K562 (cell line): ENCODE results near the gene BCAS3. TPM values are rescaled to one million over a fixed set of nuclear protein-coding genes. Genes with fewer than 3 reads are reported as not detected.
A peak's percentile ranks its signal among the peaks of the same experiment; 100 is the strongest.

Experiments
- ATAC-seq: fragments of 200-7000 bp; cut with Tn5 transposase; 3 replicates; pipeline ENCODE4 v1.9.1; 2020; ENCODE audit warnings: moderate library complexity
- BruUV-seq: library from RNA; stranded (reverse); fragments of 400-500 nt; replicated peaks from 2 replicates; lab custom pipeline; 2021; lab: Mats Ljungman, UMichigan
- CTCF ChIA-PET: fragments of 300-600 bp; formaldehyde crosslinking; extraction: SDS; loops from one replicate; lab custom pipeline; 2021; ENCODE audit warnings: low intra/inter-chr PET ratio; lab: Yijun Ruan, JAX
- POLR2A ChIA-PET: fragments of 300-600, 350-650 bp; sonication (Branson Sonifier 250); formaldehyde crosslinking; extraction: SDS; loops from one replicate; lab custom pipeline; 2021; ENCODE audit warnings: antibody characterized with exemption, inconsistent platforms; lab: Yijun Ruan, JAX
- DNase-seq, 4 experiments: peaks; one replicate each; pipeline versions ENCODE4 v3.0.0 to v3.0.0-alpha.2; 2011 to 2018; ENCODE audit warnings: low spot score in 3 of 4, mixed read lengths in 3 of 4; ENCODE audit errors: extremely low read depth in 1 of 4
- FAIRE-seq: peaks from 2 replicates; lab custom pipeline; 2011; peaks lifted over from hg19 to GRCh38; lab: Jason Lieb, UNC
- H2AFZ ChIP-seq: 2 replicates; pipeline ENCODE4 v1.6.0; 2011; ENCODE audit warnings: low read depth, low read length, control low read depth, inconsistent platforms
- H3K27ac ChIP-seq: fragments of 200-600 bp; 3 replicates; pipeline ENCODE4 v1.8.0; 2011; ENCODE audit warnings: low read depth, mild to moderate bottlenecking, control low read depth, inconsistent platforms, low read length, moderate library complexity, mixed read lengths; ENCODE audit errors: extremely low read depth
- H3K27me3 ChIP-seq, 2 experiments: fragments of 300-600 bp in 1 of 2; 2 replicates in 1 of 2; 3 replicates in 1 of 2; pipeline versions ENCODE4 v1.6.0 to v1.8.0; 2011; ENCODE audit warnings: inconsistent platforms in 2 of 2, low read length in 2 of 2, mild to moderate bottlenecking in 1 of 2, mixed read lengths in 1 of 2, moderate library complexity in 1 of 2; ENCODE audit not compliant: control insufficient read depth in 2 of 2, insufficient read depth in 2 of 2
- H3K36me3 ChIP-seq: fragments of 300-600 bp; 3 replicates; pipeline ENCODE4 v1.8.0; 2011; ENCODE audit warnings: mild to moderate bottlenecking, low read length, inconsistent platforms; ENCODE audit not compliant: control insufficient read depth, insufficient read depth
- H3K4me1 ChIP-seq, 2 experiments: fragments of 200-600 bp in 1 of 2; replicated peaks in 1 of 2; 2 replicates in 1 of 2; 3 replicates in 1 of 2; pipeline versions ENCODE4 v1.5.1 to v1.8.0; 2011; ENCODE audit warnings: inconsistent platforms in 2 of 2, low read length in 2 of 2, mild to moderate bottlenecking in 1 of 2, mixed read lengths in 1 of 2, moderate library complexity in 1 of 2; ENCODE audit not compliant: control insufficient read depth in 2 of 2, insufficient read depth in 2 of 2
- H3K4me2 ChIP-seq: 2 replicates; pipeline ENCODE4 v1.6.1; 2011; ENCODE audit warnings: low read length, control low read depth, inconsistent platforms, mixed read lengths; ENCODE audit not compliant: insufficient read depth
- H3K4me3 ChIP-seq: fragments of 200-600 bp; sonication (generic), shearing (Covaris generic); 2 replicates; pipeline ENCODE4 v1.5.1; 2016; ENCODE audit warnings: control low read depth, inconsistent platforms
- H3K79me2 ChIP-seq: fragments of 200-600 bp; 3 replicates; pipeline ENCODE4 v1.8.0; 2011; ENCODE audit warnings: low read length, inconsistent platforms; ENCODE audit not compliant: control insufficient read depth, insufficient read depth
- H3K9ac ChIP-seq, 2 experiments: 2 replicates each; pipeline versions ENCODE4 v1.6.0 to v1.6.1; 2011; ENCODE audit warnings: low read depth in 2 of 2, low read length in 2 of 2, control low read depth in 1 of 2, inconsistent platforms in 1 of 2, mild to moderate bottlenecking in 1 of 2, mixed read lengths in 1 of 2; ENCODE audit not compliant: insufficient read depth in 1 of 2
- H3K9me1 ChIP-seq: one replicate; pipeline ENCODE4 v1.6.0; 2011; ENCODE audit warnings: inconsistent platforms, mild to moderate bottlenecking, low read length, moderate library complexity; ENCODE audit not compliant: control insufficient read depth, insufficient read depth
- H3K9me3 ChIP-seq: replicated peaks from 2 replicates; pipeline ENCODE4 v1.5.1; 2011; ENCODE audit warnings: low read depth, low read length, inconsistent platforms; ENCODE audit not compliant: control insufficient read depth, insufficient read depth
- H4K20me1 ChIP-seq: replicated peaks from 2 replicates; pipeline ENCODE4 v1.6.1; 2011; ENCODE audit warnings: low read length, inconsistent platforms, mixed read lengths; ENCODE audit not compliant: control insufficient read depth, insufficient read depth
- CBX1 ChIP-seq: sonication (generic); IDR thresholded peaks from 2 replicates; pipeline ENCODE4 v1.6.1; 2016; ENCODE audit warnings: antibody characterized with exemption, low read depth, mild to moderate bottlenecking
- POLR2AphosphoS2 ChIP-seq: IDR thresholded peaks from 2 replicates; pipeline ENCODE4 v1.6.1; 2012; ENCODE audit warnings: low read length, improper control_type of control experiment
- ZNF140 ChIP-seq: fragments of 250-450 bp; sonication (Bioruptor Pico); IDR thresholded peaks from 2 replicates; pipeline ENCODE4 v1.8.0; 2021; ENCODE audit warnings: moderate library complexity, mild to moderate bottlenecking, inconsistent platforms
- ZSCAN32 ChIP-seq: fragments of 450-650 bp; formaldehyde crosslinking; IDR thresholded peaks from 2 replicates; pipeline ENCODE4 v1.4.0; 2020; ENCODE audit warnings: mild to moderate bottlenecking, moderate library complexity
- WGBS: fragments of 100-300 bp; shearing (Covaris generic); methylation state at CpG from one replicate; pipeline ENCODE4 v1.1.6; 2016; ENCODE audit warnings: low coverage, mixed read lengths; ENCODE audit not compliant: insufficient coverage; ENCODE audit errors: missing lambda C conversion rate; 5-methylcytosine and 5-hydroxymethylcytosine counted together
- in situ Hi-C: fragments of 300-500 bp; cut with MboI; formaldehyde crosslinking; loops from 4 replicates; pipeline ENCODE4 v1.15.0; 2018; ENCODE audit warnings: inconsistent platforms, mixed read lengths
- intact Hi-C: fragments of 100-400 bp; cut with micrococcal nuclease; formaldehyde crosslinking; loops from 2 replicates; pipeline ENCODE4 v1.14.2; 2022
- polyA plus RNA-seq, 8 experiments: library from polyadenylated mRNA; depleted of rRNA in 4 of 8; stranded (reverse) in 5 of 8; unstranded in 3 of 8; fragments of >200 nt; fragmentation: Nextera tagmentation in 2 of 8; fragmentation: Illumina TruSeq in 1 of 8; extraction: Ambion mirVana in 2 of 8; extraction: Trizol in 1 of 8; gene quantifications; 2 replicates each; pipeline versions ENCODE4 v1.2.1 to v1.2.3, GENCODE V29; 2011 to 2014; ENCODE audit warnings: inconsistent platforms in 1 of 8, missing spikeins in 1 of 8
- total RNA-seq, 7 experiments: library from RNA; depleted of rRNA in 6 of 7; stranded (reverse); fragments of >200 nt in 6 of 7; fragmentation: Illumina TruSeq in 2 of 7; extraction: Trizol in 2 of 7; gene quantifications; 2 replicates each; pipeline versions ENCODE4 v1.2.1 to v1.2.3, GENCODE V29; 2011 to 2021; ENCODE audit warnings: low replicate concordance in 1 of 7
- TF ChIP-seq, protein P1 (sequence below), 3 experiments: fragments of 200-800 bp in 1 of 3; fragments of 250-450 bp in 1 of 3; fragments of 450-650 bp in 1 of 3; sonication (Bioruptor Pico) in 1 of 3; sonication (Bioruptor generic) in 1 of 3; formaldehyde crosslinking in 1 of 3; IDR thresholded peaks; 2 replicates each; pipeline versions ENCODE4 v1.6.1 to v1.8.0; 2016 to 2022; ENCODE audit warnings: mild to moderate bottlenecking in 2 of 3, missing genetic modification characterization in 2 of 3, missing compliant biosample characterization in 1 of 3, moderate library complexity in 1 of 3

The BCAS3 gene
- total and polyA plus RNA-seq, 9 of the 15 experiments (the other 6 are each of a cell fraction or from before 2014, with no cell fraction given): 1.9 to 5.5 (median 3.5) TPM

DNA sequence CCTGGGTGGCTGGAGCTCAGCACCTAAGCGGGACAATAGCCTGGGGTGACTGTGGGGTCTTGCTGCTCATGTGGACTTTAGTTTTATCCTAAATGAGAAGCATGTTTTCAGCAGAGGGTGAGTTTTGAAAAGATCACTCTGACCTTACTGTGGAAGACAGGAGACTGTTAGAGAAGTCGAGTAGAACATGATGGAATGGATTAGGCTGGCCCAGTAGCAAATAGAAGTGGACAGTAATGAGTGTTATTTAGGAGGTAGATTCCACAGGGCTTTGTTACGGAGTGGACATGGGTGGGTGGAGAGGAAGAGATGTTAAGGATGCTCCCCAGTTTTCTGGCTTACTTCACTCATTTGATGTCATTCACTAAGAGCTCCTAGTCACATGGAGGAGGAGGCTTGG lies 648.7 kb downstream of the BCAS3 start (continued):
- no peak for TF ChIP-seq ZNF140
- TF ChIP-seq CBX1: no peak
- no peak for TF ChIP-seq POLR2AphosphoS2

DNA sequence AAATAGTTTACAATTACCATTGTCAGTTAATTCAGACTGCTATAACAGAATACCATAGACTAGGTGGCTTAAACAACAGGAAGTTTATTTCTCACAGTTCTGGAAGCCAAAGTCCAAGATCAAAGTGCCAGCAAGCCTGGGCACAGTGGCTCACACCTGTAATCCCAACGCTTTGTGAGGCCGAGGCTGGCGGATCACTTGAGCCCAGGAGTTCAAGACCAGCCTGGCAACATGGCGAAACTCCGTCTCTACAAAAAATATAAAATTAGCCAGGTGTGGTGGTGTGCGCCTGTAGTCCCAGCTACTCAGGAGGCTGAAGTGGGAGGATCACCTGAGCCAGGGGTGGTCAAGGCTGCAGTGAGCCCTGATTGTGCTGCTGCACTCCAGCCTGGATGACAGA lies 650.7 kb downstream of the BCAS3 start:
- H3K4me1 ChIP-seq: no peaks in the 10 kb centered on the region
- ATAC-seq (no peak), DNase-seq (no peak), FAIRE-seq (no peak)
- no peaks in the 10 kb centered on the region for H3K79me2 ChIP-seq
- peaks cover 13 to 38% of the 10 kb centered on the region in 2 experiments; a peak in 4 of 5 replicates for H3K27me3 ChIP-seq
- intact Hi-C loops: no loop called here
- no peaks in the 10 kb centered on the region for H3K9me3 ChIP-seq
- no peaks in the 10 kb centered on the region for H3K36me3 ChIP-seq
- no peaks in the 10 kb centered on the region for H4K20me1 ChIP-seq
- POLR2A ChIA-PET: no interaction called here
- no peak overlapping the region for H3K27ac ChIP-seq
- H2AFZ ChIP-seq: no peak overlapping the region
- no peaks in the 10 kb centered on the region for H3K9me1 ChIP-seq
- 2% methylated on average over 6 of the region's 6 CpGs for WGBS
- TF ChIP-seq ZSCAN32: no peak
- TF ChIP-seq, protein P1, sequence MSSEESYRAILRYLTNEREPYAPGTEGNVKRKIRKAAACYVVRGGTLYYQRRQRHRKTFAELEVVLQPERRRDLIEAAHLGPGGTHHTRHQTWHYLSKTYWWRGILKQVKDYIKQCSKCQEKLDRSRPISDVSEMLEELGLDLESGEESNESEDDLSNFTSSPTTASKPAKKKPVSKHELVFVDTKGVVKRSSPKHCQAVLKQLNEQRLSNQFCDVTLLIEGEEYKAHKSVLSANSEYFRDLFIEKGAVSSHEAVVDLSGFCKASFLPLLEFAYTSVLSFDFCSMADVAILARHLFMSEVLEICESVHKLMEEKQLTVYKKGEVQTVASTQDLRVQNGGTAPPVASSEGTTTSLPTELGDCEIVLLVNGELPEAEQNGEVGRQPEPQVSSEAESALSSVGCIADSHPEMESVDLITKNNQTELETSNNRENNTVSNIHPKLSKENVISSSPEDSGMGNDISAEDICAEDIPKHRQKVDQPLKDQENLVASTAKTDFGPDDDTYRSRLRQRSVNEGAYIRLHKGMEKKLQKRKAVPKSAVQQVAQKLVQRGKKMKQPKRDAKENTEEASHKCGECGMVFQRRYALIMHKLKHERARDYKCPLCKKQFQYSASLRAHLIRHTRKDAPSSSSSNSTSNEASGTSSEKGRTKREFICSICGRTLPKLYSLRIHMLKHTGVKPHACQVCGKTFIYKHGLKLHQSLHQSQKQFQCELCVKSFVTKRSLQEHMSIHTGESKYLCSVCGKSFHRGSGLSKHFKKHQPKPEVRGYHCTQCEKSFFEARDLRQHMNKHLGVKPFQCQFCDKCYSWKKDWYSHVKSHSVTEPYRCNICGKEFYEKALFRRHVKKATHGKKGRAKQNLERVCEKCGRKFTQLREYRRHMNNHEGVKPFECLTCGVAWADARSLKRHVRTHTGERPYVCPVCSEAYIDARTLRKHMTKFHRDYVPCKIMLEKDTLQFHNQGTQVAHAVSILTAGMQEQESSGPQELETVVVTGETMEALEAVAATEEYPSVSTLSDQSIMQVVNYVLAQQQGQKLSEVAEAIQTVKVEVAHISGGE (CRISPR knock-in tag; IDR thresholded peaks at IDR 0.05): peak in 1 of 3 experiments; percentile 92; a peak in 2 of 6 replicates
- TF ChIP-seq, all 486 proteins: peak for 1
- no peak overlapping the region for H3K4me3 ChIP-seq
- no TSS peak for BruUV-seq
- no peak overlapping the region for H3K4me2 ChIP-seq
- in situ Hi-C loops: no loop called here
- H3K9ac ChIP-seq: no peak overlapping the region
- CTCF ChIA-PET: no interaction called here
